Ascending aorta (tissue), 2 donors: Measurements from ENCODE around the gene CABP4. TPM values are rescaled to one million over a fixed set of nuclear protein-coding genes. Genes with fewer than 3 reads are reported as not detected.
A peak's percentile ranks its signal among the peaks of the same experiment; 100 is the strongest.

Experiments used
- DNase-seq, 2 donors: peaks; one replicate each; pipeline ENCODE4 v3.0.0-alpha.2; 2019; ENCODE audit warnings: low spot score in 2 of 2
- H3K27ac ChIP-seq, 2 donors: fragments of 200-600 bp; sonication (generic); one replicate each; pipeline ENCODE4 v1.5.1; 2016 to 2017; ENCODE audit warnings: mild to moderate bottlenecking in 1 of 2
- H3K27me3 ChIP-seq: fragments of 200-600 bp; sonication (generic); one replicate; pipeline ENCODE4 v1.5.1; 2017
- H3K36me3 ChIP-seq, 2 donors: fragments of 200-600 bp; sonication (generic); one replicate each; pipeline ENCODE4 v1.5.1; 2016
- H3K4me1 ChIP-seq, 2 donors: fragments of 200-600 bp; sonication (generic); one replicate each; pipeline ENCODE4 v1.5.1; 2016 to 2017; ENCODE audit warnings: mild to moderate bottlenecking in 1 of 2
- H3K4me3 ChIP-seq, 2 donors: fragments of 200-600 bp; sonication (generic); one replicate each; pipeline ENCODE4 v1.5.1; 2016 to 2017; ENCODE audit warnings: mild to moderate bottlenecking in 1 of 2
- H3K9me3 ChIP-seq, 2 donors: fragments of 200-600 bp; sonication (generic); one replicate each; pipeline ENCODE4 v1.5.1; 2016
- intact Hi-C: fragments of 100-400 bp; cut with DNase I; formaldehyde crosslinking; loops from one replicate; pipeline ENCODE4 v1.15.1; 2023
- total RNA-seq: library from RNA; depleted of rRNA; stranded (reverse); fragments of >200 nt; gene quantifications from one replicate; pipeline ENCODE4 v1.1.0, GENCODE V29; 2016
- TF ChIP-seq, protein P1 (sequence below), 3 experiments: fragments of 200-600 bp in 2 of 3; fragments of 450-650 bp in 1 of 3; sonication (generic) in 2 of 3; IDR thresholded peaks; one replicate each; pipeline ENCODE4 v1.5.1; 2016 to 2019; ENCODE audit warnings: antibody characterized with exemption in 3 of 3, mild to moderate bottlenecking in 1 of 3, moderate library complexity in 1 of 3

CABP4 gene
- total RNA-seq, 1 donor from 2014 or later, result not detected

DNA sequence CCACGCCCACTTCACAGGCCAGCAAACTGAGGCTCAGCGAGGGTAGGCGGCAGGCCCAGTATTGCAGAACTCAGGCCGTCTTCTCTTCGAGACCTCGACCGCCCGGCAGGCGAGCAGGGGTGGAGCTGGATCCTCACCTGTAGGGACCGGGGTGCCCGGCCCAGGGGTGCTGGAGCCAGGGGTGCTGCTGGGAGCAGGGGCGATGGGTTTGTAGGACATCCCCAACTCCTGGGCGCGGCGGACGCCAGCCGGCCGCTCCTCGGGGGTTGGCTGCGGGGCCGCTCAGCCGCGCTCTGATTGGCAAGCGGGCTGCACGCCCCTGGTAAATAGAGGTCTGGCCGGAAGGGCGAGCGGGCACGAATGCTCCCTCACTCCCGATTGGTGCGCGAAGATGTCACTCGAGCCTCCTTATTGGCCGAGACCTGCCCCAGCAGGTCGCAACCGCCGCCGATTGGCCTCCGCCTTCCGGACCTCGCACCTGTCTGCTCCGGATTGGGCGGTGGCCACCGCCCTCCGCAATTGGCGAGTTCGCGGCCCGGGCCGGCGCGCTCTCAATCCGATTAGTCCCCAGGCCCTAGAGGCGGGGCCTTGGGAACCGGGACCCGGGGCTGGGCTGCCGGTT lies 52.8 kb downstream of the CABP4 start, which contains the start of gene CDK2AP2:
TSS of gene CDK2AP2 (minus strand) at position 299 of the 622 bp plus-strand sequence. CDS start at position 219, 80 bp downstream.
- intact Hi-C loops, result loop anchor here (1.0 to 10.0 kb wide), 9 partner anchors 25 to 393 kb away; partner anchors contain the start of genes AIP, GRK2, GSTP1 and KDM2A
- TF ChIP-seq, protein P1, sequence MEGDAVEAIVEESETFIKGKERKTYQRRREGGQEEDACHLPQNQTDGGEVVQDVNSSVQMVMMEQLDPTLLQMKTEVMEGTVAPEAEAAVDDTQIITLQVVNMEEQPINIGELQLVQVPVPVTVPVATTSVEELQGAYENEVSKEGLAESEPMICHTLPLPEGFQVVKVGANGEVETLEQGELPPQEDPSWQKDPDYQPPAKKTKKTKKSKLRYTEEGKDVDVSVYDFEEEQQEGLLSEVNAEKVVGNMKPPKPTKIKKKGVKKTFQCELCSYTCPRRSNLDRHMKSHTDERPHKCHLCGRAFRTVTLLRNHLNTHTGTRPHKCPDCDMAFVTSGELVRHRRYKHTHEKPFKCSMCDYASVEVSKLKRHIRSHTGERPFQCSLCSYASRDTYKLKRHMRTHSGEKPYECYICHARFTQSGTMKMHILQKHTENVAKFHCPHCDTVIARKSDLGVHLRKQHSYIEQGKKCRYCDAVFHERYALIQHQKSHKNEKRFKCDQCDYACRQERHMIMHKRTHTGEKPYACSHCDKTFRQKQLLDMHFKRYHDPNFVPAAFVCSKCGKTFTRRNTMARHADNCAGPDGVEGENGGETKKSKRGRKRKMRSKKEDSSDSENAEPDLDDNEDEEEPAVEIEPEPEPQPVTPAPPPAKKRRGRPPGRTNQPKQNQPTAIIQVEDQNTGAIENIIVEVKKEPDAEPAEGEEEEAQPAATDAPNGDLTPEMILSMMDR (IDR thresholded peaks at IDR 0.05), result no peak
- Histone ChIP-seq H3K36me3 (peaks cover 0 to 5% of the 10 kb centered on the region in 2 donors), H3K27me3 (no peaks in the 10 kb centered on the region), H3K9me3 (no peaks in the 10 kb centered on the region), H3K27ac (peak within 1 kb of the TSS; percentile 95 to 96), H3K4me3 (peak within 1 kb of the TSS; percentile 65 to 71), H3K4me1 (peaks cover 16 to 27% of the 10 kb centered on the region in 2 donors)
- peak; percentile 98 to 100 for DNase-seq

DNA sequence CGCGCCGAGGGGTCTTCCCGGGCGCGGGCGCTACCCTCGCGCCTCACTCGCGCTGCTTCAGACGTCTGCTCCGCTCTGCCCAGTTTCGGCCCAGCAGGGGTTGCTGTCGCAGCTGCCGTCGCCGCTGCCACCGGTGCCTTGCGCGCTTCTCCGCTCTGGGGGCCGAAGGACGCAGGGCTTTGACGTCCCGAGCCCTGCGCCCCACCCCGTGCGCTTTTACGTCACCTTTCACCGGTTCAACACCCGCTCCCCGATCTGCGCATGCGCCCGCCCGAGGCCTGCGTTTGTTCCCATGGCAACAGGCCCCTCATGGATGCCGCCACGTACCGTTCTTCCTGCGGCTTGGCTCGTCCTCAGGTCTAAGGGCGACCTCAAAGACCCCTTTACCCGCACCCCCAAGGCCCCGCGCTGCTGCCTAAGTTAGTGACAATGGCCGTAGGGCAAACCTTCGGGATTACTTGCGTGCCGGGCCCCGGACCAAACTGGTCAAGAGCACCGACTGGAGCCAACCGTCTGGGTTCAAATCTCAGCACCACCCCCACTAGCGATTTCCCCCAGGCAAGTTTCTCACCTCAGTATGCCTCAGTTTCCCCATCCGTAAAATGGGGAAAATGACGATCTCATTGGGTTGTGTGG lies 53.5 kb downstream of the CABP4 start:
- peak; percentile 93 to 99 for DNase-seq

DNA sequence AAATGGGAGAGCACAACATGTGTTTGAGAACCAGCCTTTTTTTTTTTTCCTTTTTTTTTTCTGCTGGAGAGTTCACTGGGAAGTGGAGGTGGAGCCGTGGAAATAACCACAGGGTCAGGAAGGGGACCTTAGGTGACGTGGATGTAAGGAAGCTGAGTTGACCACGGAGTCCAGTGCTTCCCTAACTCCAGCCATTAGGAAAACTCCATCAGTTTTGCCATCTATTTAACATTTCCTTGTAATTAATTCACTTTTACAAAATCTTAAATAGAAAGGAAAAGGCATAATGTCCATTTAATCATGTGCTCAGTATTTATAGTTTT lies 54.8 kb downstream of the CABP4 start:
- Histone ChIP-seq H3K36me3 (peaks cover 0 to 5% of the 10 kb centered on the region in 2 donors), H3K27ac (no peak overlapping the region), H3K9me3 (no peaks in the 10 kb centered on the region), H3K4me1 (peaks cover 14 to 20% of the 10 kb centered on the region in 2 donors), H3K27me3 (no peaks in the 10 kb centered on the region), H3K4me3 (no peak overlapping the region)
- TF ChIP-seq, protein P1 (IDR thresholded peaks at IDR 0.05), result no peak
- DNase-seq, result no peak
- intact Hi-C loops, result no loop called here

More for the DNA sequence above, 53.5 kb downstream of the CABP4 start:
- Histone ChIP-seq H3K27me3 (no peaks in the 10 kb centered on the region), H3K9me3 (no peaks in the 10 kb centered on the region), H3K4me3 (peak overlapping the region; percentile 65 to 71), H3K36me3 (peaks cover 0 to 5% of the 10 kb centered on the region in 2 donors), H3K4me1 (peaks cover 16 to 24% of the 10 kb centered on the region in 2 donors), H3K27ac (peak overlapping the region; percentile 95 to 96)
- TF ChIP-seq, protein P1 (IDR thresholded peaks at IDR 0.05), result no peak
- intact Hi-C loops, result loop anchor here (1.0 to 10.0 kb wide), 8 partner anchors 25 to 394 kb away; partner anchors contain the start of genes AIP, GRK2, GSTP1 and KDM2A

Other genes with a start within 250 kb of the CABP4 start
- gene GRK2, start 188.9 kb upstream of the CABP4 start, total RNA-seq, result 65.3 TPM
- 54.7 TPM for gene ANKRD13D, start 166.1 kb upstream of the CABP4 start, total RNA-seq
- 30.9 TPM for gene SSH3, start 151.8 kb upstream of the CABP4 start, total RNA-seq
- 107 TPM for gene POLD4, start 101.8 kb upstream of the CABP4 start, total RNA-seq
- gene CLCF1, start 81.8 kb upstream of the CABP4 start, total RNA-seq, result 32.6 TPM
- 22.6 TPM for gene RAD9A, start 63.4 kb upstream of the CABP4 start, total RNA-seq
- gene PPP1CA, start 53.5 kb upstream of the CABP4 start, total RNA-seq, result 113 TPM
- gene TBC1D10C, start 51.3 kb upstream of the CABP4 start, total RNA-seq, result 0.64 TPM
- 6.0 TPM for gene CARNS1, start 39.7 kb upstream of the CABP4 start, total RNA-seq
- 72.3 TPM for gene RPS6KB2, start 26.9 kb upstream of the CABP4 start, total RNA-seq
- 26.6 TPM for gene PTPRCAP, start 17.7 kb upstream of the CABP4 start, total RNA-seq
- gene CORO1B, start 11.9 kb upstream of the CABP4 start, total RNA-seq, result 93.4 TPM
- gene GPR152, start 2.6 kb upstream of the CABP4 start, total RNA-seq, result not detected
- gene TMEM134, start 13.9 kb downstream of the CABP4 start, total RNA-seq, result 189 TPM
- 116 TPM for gene AIP, start 27.7 kb downstream of the CABP4 start, total RNA-seq
- 31.8 TPM for gene PITPNM1, start 50.0 kb downstream of the CABP4 start, total RNA-seq
- gene CDK2AP2, start 52.8 kb downstream of the CABP4 start, total RNA-seq, result 159 TPM
- gene CABP2, start 68.1 kb downstream of the CABP4 start, total RNA-seq, result not detected
- gene GSTP1, start 128.5 kb downstream of the CABP4 start, total RNA-seq, result 1,335 TPM
- gene NDUFV1, start 151.6 kb downstream of the CABP4 start, total RNA-seq, result 128 TPM
- gene NUDT8, start 174.6 kb downstream of the CABP4 start, total RNA-seq, result 23.4 TPM
- gene TBX10, start 184.4 kb downstream of the CABP4 start, total RNA-seq, result not detected
- gene ACY3, start 195.4 kb downstream of the CABP4 start, total RNA-seq, result not detected
- not detected for gene ALDH3B2, start 219.3 kb downstream of the CABP4 start, total RNA-seq